Subcutaneous adipose tissue (tissue), 4 donors: ENCODE data around the gene JTB. TPM values are rescaled to one million over a fixed set of nuclear protein-coding genes. Genes with fewer than 3 reads are reported as not detected.

ENCODE experiments used
- CTCF ChIP-seq: fragments of 450-650 bp; IDR thresholded peaks from one replicate; pipeline ENCODE4 v1.5.1; 2016; ENCODE audit warnings: low read depth, mild to moderate bottlenecking, control low read depth, antibody characterized with exemption, moderate library complexity
- small RNA-seq: library from RNA; depleted of rRNA; stranded (forward); fragments of <200 nt; gene quantifications from one replicate; pipeline ENCODE3, GENCODE V24; 2016
- total RNA-seq, 4 donors: library from RNA; depleted of rRNA; stranded (reverse); fragments of >200 nt; gene quantifications; one replicate each; pipeline ENCODE4 v1.1.0, GENCODE V29; 2016

The JTB gene
- total RNA-seq, 4 donors from 2014 or later = 183 to 201 (median 198) TPM

- TF ChIP-seq CTCF = no peak
Measured at GRCh38 chr1:153926405-153926804, 51.1 kb downstream of the JTB start.

Small RNAs within 50 kb of the gene (small RNA-seq; reads per million reads assigned to genes)
- not detected for gene MIR6737

Other genes with a start within 250 kb of the JTB start
- gene INTS3, start 249.6 kb downstream of the JTB start, total RNA-seq = 10 to 100 TPM; 39.1 to 53.9 (median 47.1) TPM
- 100 to 1,000 TPM in 1 of 4 donors, 10 to 100 TPM in 3; 20.4 to 104 (median 46.0) TPM for gene SLC27A3, start 202.3 kb downstream of the JTB start, total RNA-seq
- 10 to 100 TPM; 14.3 to 22.3 (median 18.1) TPM for gene GATAD2B, start 54.7 kb downstream of the JTB start, total RNA-seq
- 10 to 100 TPM; 33.8 to 67.6 (median 43.6) TPM for gene DENND4B, start 31.0 kb downstream of the JTB start, total RNA-seq
- 10 to 100 TPM; 17.7 to 95.5 (median 18.0) TPM for gene CRTC2, start 19.1 kb downstream of the JTB start, total RNA-seq
- gene SLC39A1, start 14.1 kb downstream of the JTB start, total RNA-seq = 100 to 1,000 TPM in 1 of 4 donors, 10 to 100 TPM in 3; 44.3 to 113 (median 82.5) TPM
- gene CREB3L4, start 9.8 kb downstream of the JTB start, total RNA-seq = 10 to 100 TPM in 1 of 4 donors, 1 to 10 TPM in 3; 4.7 to 12.1 (median 8.7) TPM
- gene RAB13, start 8.7 kb upstream of the JTB start, total RNA-seq = 10 to 100 TPM; 40.1 to 97.9 (median 64.1) TPM
- 1,000 to 10,000 TPM; 1,809 to 3,638 (median 2,450) TPM for gene RPS27, start 13.1 kb upstream of the JTB start, total RNA-seq
- gene NUP210L, start 177.4 kb upstream of the JTB start, total RNA-seq = under 1 TPM in 1 of 4 donors, not detected in 3; 0.22 TPM
- gene TPM3, start 214.4 kb upstream of the JTB start, total RNA-seq = 100 to 1,000 TPM; 208 to 305 (median 294) TPM
- gene CFAP141, start 228.7 kb upstream of the JTB start, total RNA-seq = not detected
- gene UBAP2L, start 243.3 kb upstream of the JTB start, total RNA-seq = 10 to 100 TPM; 58.8 to 75.7 (median 64.7) TPM